Endothelial cell of umbilical vein (primary cell): ENCODE data around the gene KATNAL1.

Source experiments
- JUN ChIP-seq: IDR thresholded peaks from 2 replicates; pipeline ENCODE4 v1.6.1; 2011; ENCODE audit warnings: borderline replicate concordance, low read depth; ENCODE audit not compliant: insufficient read length, insufficient read depth
- POLR2A ChIP-seq: IDR thresholded peaks from 2 replicates; pipeline ENCODE4 v1.6.1; 2012; ENCODE audit warnings: low read depth, mild to moderate bottlenecking, control low read depth, low read length
- POLR2AphosphoS5 ChIP-seq: IDR thresholded peaks from 2 replicates; pipeline ENCODE4 v1.6.1; 2012; ENCODE audit warnings: low read depth, mild to moderate bottlenecking, control low read depth, low read length, moderate library complexity; ENCODE audit not compliant: insufficient read depth
- TF ChIP-seq, protein P1 (sequence below), 2 donors: IDR thresholded peaks; 1 replicate in 1 of 2; 2 replicates in 1 of 2; pipeline ENCODE4 v1.5.1; 2011; ENCODE audit warnings: low read length in 2 of 2, mild to moderate bottlenecking in 2 of 2, moderate library complexity in 2 of 2, control low read depth in 1 of 2, inconsistent platforms in 1 of 2, low read depth in 1 of 2; ENCODE audit not compliant: insufficient read depth in 1 of 2; ENCODE audit errors: extremely low read depth in 1 of 2

GRCh38 chr13:30194906-30195305, 112.4 kb downstream of the KATNAL1 start:
- TF ChIP-seq, protein P1, sequence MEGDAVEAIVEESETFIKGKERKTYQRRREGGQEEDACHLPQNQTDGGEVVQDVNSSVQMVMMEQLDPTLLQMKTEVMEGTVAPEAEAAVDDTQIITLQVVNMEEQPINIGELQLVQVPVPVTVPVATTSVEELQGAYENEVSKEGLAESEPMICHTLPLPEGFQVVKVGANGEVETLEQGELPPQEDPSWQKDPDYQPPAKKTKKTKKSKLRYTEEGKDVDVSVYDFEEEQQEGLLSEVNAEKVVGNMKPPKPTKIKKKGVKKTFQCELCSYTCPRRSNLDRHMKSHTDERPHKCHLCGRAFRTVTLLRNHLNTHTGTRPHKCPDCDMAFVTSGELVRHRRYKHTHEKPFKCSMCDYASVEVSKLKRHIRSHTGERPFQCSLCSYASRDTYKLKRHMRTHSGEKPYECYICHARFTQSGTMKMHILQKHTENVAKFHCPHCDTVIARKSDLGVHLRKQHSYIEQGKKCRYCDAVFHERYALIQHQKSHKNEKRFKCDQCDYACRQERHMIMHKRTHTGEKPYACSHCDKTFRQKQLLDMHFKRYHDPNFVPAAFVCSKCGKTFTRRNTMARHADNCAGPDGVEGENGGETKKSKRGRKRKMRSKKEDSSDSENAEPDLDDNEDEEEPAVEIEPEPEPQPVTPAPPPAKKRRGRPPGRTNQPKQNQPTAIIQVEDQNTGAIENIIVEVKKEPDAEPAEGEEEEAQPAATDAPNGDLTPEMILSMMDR (IDR thresholded peaks at IDR 0.05; ENCODE audit: extremely low read depth in 1 of 2, insufficient read depth in 1 of 2, low read depth in 1 of 2, low read length in 2 of 2), result no peak
- TF ChIP-seq POLR2A (no peak), JUN (no peak), POLR2AphosphoS5 (no peak)
